ENCODE results near the gene H1-8. TPM values are rescaled to one million over a fixed set of nuclear protein-coding genes. Genes with fewer than 3 reads are reported as not detected.

Gene H1-8
- total and polyA plus RNA-seq, 2 experiments from 2014 or later, result not detected

- Histone ChIP-seq H3K9me3 (ENCODE audit: low read depth) (no peaks in the 10 kb centered on the region), H3K4me3 (no peak overlapping the region), H3K27me3 (no peaks in the 10 kb centered on the region), H3K27ac (no peak overlapping the region), H3K4me1 (ENCODE audit: low read depth) (peaks cover 57% of the 10 kb centered on the region), H3K36me3 (no peaks in the 10 kb centered on the region)
- DNase-seq (ENCODE audit: low read depth in 1 of 2, low spot score in 1 of 2), result no peak
- no peak for TF ChIP-seq CTCF (IDR thresholded peaks at IDR 0.05; ENCODE audit: low read depth, low read length)
These were observed 42.7 kb upstream of the H1-8 start for GRCh38 chr3:129500334-129500658.

GRCh38 chr3:129501630-129502029, 41.3 kb upstream of the H1-8 start:
- no peaks in the 10 kb centered on the region for H3K27me3 ChIP-seq
- no peak for TF ChIP-seq CTCF (IDR thresholded peaks at IDR 0.05; ENCODE audit: low read depth, low read length)
- no peak overlapping the region for H3K4me3 ChIP-seq

GRCh38 chr3:129502641-129503408, 40.1 kb upstream of the H1-8 start:
- no peaks in the 10 kb centered on the region for H3K36me3 ChIP-seq
- H3K4me3 ChIP-seq, result no peak overlapping the region
- DNase-seq (ENCODE audit: low read depth in 1 of 2, low spot score in 1 of 2), result peak in 1 of 2 donors; percentile 23
- no peaks in the 10 kb centered on the region for H3K9me3 ChIP-seq (ENCODE audit: low read depth)
- no peak for TF ChIP-seq CTCF (IDR thresholded peaks at IDR 0.05; ENCODE audit: low read depth, low read length)
- H3K27me3 ChIP-seq, result no peaks in the 10 kb centered on the region
- peaks cover 49% of the 10 kb centered on the region for H3K4me1 ChIP-seq (ENCODE audit: low read depth)
- no peak overlapping the region for H3K27ac ChIP-seq

More at GRCh38 chr3:129501630-129502029, 41.3 kb upstream of the H1-8 start:
- no peaks in the 10 kb centered on the region for H3K36me3 ChIP-seq
- no peak overlapping the region for H3K27ac ChIP-seq
- DNase-seq (ENCODE audit: low read depth in 1 of 2, low spot score in 1 of 2), result no peak
- peaks cover 60% of the 10 kb centered on the region for H3K4me1 ChIP-seq (ENCODE audit: low read depth)
- H3K9me3 ChIP-seq (ENCODE audit: low read depth), result no peaks in the 10 kb centered on the region

GRCh38 chr3:129503471-129504291, 39.3 kb upstream of the H1-8 start:
- no peaks in the 10 kb centered on the region for H3K27me3 ChIP-seq
- no peaks in the 10 kb centered on the region for H3K36me3 ChIP-seq
- H3K4me3 ChIP-seq, result no peak overlapping the region
- DNase-seq (ENCODE audit: low read depth in 1 of 2, low spot score in 1 of 2), result no peak
- no peak overlapping the region for H3K27ac ChIP-seq
- TF ChIP-seq CTCF (IDR thresholded peaks at IDR 0.05; ENCODE audit: low read depth, low read length), result no peak
- no peaks in the 10 kb centered on the region for H3K9me3 ChIP-seq (ENCODE audit: low read depth)
- H3K4me1 ChIP-seq (ENCODE audit: low read depth), result peaks cover 42% of the 10 kb centered on the region

GRCh38 chr3:129504471-129505100, 38.4 kb upstream of the H1-8 start:
- H3K9me3 ChIP-seq (ENCODE audit: low read depth), result no peaks in the 10 kb centered on the region
- TF ChIP-seq CTCF (IDR thresholded peaks at IDR 0.05; ENCODE audit: low read depth, low read length), result no peak
- peaks cover 38% of the 10 kb centered on the region for H3K4me1 ChIP-seq (ENCODE audit: low read depth)
- H3K27ac ChIP-seq, result no peak overlapping the region
- H3K4me3 ChIP-seq, result no peak overlapping the region
- H3K27me3 ChIP-seq, result no peaks in the 10 kb centered on the region
- DNase-seq (ENCODE audit: low read depth in 1 of 2, low spot score in 1 of 2), result no peak
- no peaks in the 10 kb centered on the region for H3K36me3 ChIP-seq
